Measurements from ENCODE around the gene PRPF19. TPM values are rescaled to one million over a fixed set of nuclear protein-coding genes. Genes with fewer than 3 reads are reported as not detected.

Gene PRPF19
- total RNA-seq, 5 donors from 2014 or later (not counting 1 experiment from before 2014, with no cell fraction given): 81.7 to 106 (median 96.9) TPM

GRCh38 chr11:60936467-60937143 is 30.2 kb upstream of the PRPF19 start:
- DNase-seq (no peak), ATAC-seq (replicated peaks in 1 of 4) (no peak)
- Mint-ChIP-seq H3K4me1 (peaks cover 0 to 3% (median 0%) of the 10 kb centered on the region in 3 donors), H3K9me3 (no peaks in the 10 kb centered on the region), H3K36me3 (peaks cover 5% of the 10 kb centered on the region), H3K27me3 (peaks cover 0 to 8% of the 10 kb centered on the region in 2 donors), H3K4me3 (no peak overlapping the region), H3K27ac (no peak overlapping the region)
- H3K4me3 ChIP-seq (ENCODE audit: control insufficient read depth in 1 of 2, extremely low read depth in 1 of 2, low read length in 1 of 2): no peak overlapping the region
- H3K4me1 ChIP-seq (ENCODE audit: control insufficient read depth in 1 of 2, extremely low read depth in 1 of 2, insufficient read depth in 2 of 2, low read length in 2 of 2): peaks cover 0 to under 1% of the 10 kb centered on the region in 2 experiments
- H3K27me3 ChIP-seq (replicated peaks in 1 of 2; ENCODE audit: control insufficient read depth in 2 of 2, extremely low read depth in 1 of 2, insufficient read depth in 2 of 2, low read length in 1 of 2): peaks cover 0 to 30% of the 10 kb centered on the region in 2 experiments
- CTCF ChIA-PET: interaction anchor here in 1 of 2 donors (0.6 kb wide), 1 partner anchor 17 kb away, joined by 7 read pairs; no protein-coding TSS in a partner anchor
- WGBS (ENCODE audit: insufficient coverage): 89% methylated on average over 13 of the region's 18 CpGs
- no peak overlapping the region for H3K27ac ChIP-seq (ENCODE audit: low read length)
- POLR2A ChIA-PET: no interaction called here
- no peaks in the 10 kb centered on the region for H3K9me3 ChIP-seq
- peaks cover 0 to 2% of the 10 kb centered on the region in 2 donors for H3K36me3 ChIP-seq (ENCODE audit: control insufficient read depth in 2 of 2, extremely low read depth in 1 of 2, insufficient read depth in 1 of 2, low read length in 1 of 2)

GRCh38 chr11:60935676-60936442 is 29.5 kb upstream of the PRPF19 start:
- Mint-ChIP-seq H3K36me3 (no peaks in the 10 kb centered on the region), H3K4me3 (no peak overlapping the region), H3K9me3 (no peaks in the 10 kb centered on the region), H3K27ac (no peak overlapping the region), H3K4me1 (peaks cover 0 to 3% (median 0%) of the 10 kb centered on the region in 3 donors), H3K27me3 (peaks cover 0 to 8% of the 10 kb centered on the region in 2 donors)
- DNase-seq: no peak
- H3K9me3 ChIP-seq: no peaks in the 10 kb centered on the region
- 63% methylated on average over 6 of the region's 27 CpGs for WGBS (ENCODE audit: insufficient coverage)
- no peaks in the 10 kb centered on the region for H3K36me3 ChIP-seq (ENCODE audit: control insufficient read depth in 2 of 2, extremely low read depth in 1 of 2, insufficient read depth in 1 of 2, low read length in 1 of 2)
- no peak overlapping the region for H3K27ac ChIP-seq (ENCODE audit: low read length)
- ChIA-PET POLR2A (interaction anchor here in 1 of 2 donors (0.6 kb wide), 1 partner anchor 385 kb away, joined by 3 read pairs; no protein-coding TSS in a partner anchor), CTCF (interaction anchor here in 1 of 2 donors (0.6 kb wide), 1 partner anchor 18 kb away, joined by 7 read pairs; no protein-coding TSS in a partner anchor)
- H3K27me3 ChIP-seq (replicated peaks in 1 of 2; ENCODE audit: control insufficient read depth in 2 of 2, extremely low read depth in 1 of 2, insufficient read depth in 2 of 2, low read length in 1 of 2): peaks cover 0 to 31% of the 10 kb centered on the region in 2 experiments
- no peaks in the 10 kb centered on the region for H3K4me1 ChIP-seq (ENCODE audit: control insufficient read depth in 1 of 2, extremely low read depth in 1 of 2, insufficient read depth in 2 of 2, low read length in 2 of 2)
- no peak for ATAC-seq (replicated peaks in 1 of 4)
- no peak overlapping the region for H3K4me3 ChIP-seq (ENCODE audit: control insufficient read depth in 1 of 2, extremely low read depth in 1 of 2, low read length in 1 of 2)

GRCh38 chr11:60934790-60935605 is 28.6 kb upstream of the PRPF19 start:
- peaks cover 0 to 1% (median 0%) of the 10 kb centered on the region in 3 donors for H3K4me1 Mint-ChIP-seq
- peaks cover 0 to 34% of the 10 kb centered on the region in 2 experiments for H3K27me3 ChIP-seq (replicated peaks in 1 of 2; ENCODE audit: control insufficient read depth in 2 of 2, extremely low read depth in 1 of 2, insufficient read depth in 2 of 2, low read length in 1 of 2)
- H3K27ac Mint-ChIP-seq: no peak overlapping the region
- DNase-seq (no peak), ATAC-seq (replicated peaks in 1 of 4) (no peak)
- no peak overlapping the region for H3K4me3 Mint-ChIP-seq
- H3K27ac ChIP-seq (ENCODE audit: low read length): no peak overlapping the region
- H3K36me3 Mint-ChIP-seq: no peaks in the 10 kb centered on the region
- POLR2A ChIA-PET: interaction anchor here in 1 of 2 donors (0.6 kb wide), 1 partner anchor 386 kb away, joined by 3 read pairs; no protein-coding TSS in a partner anchor
- CTCF ChIA-PET: no interaction called here
- 85% methylated on average over 10 of the region's 21 CpGs for WGBS (ENCODE audit: insufficient coverage)
- peaks cover under 1 to 9% of the 10 kb centered on the region in 2 donors for H3K27me3 Mint-ChIP-seq
- H3K36me3 ChIP-seq (ENCODE audit: control insufficient read depth in 2 of 2, extremely low read depth in 1 of 2, insufficient read depth in 1 of 2, low read length in 1 of 2): no peaks in the 10 kb centered on the region
- H3K4me1 ChIP-seq (ENCODE audit: control insufficient read depth in 1 of 2, extremely low read depth in 1 of 2, insufficient read depth in 2 of 2, low read length in 2 of 2): no peaks in the 10 kb centered on the region
- H3K4me3 ChIP-seq (ENCODE audit: control insufficient read depth in 1 of 2, extremely low read depth in 1 of 2, low read length in 1 of 2): no peak overlapping the region
- H3K9me3 Mint-ChIP-seq: no peaks in the 10 kb centered on the region
- no peaks in the 10 kb centered on the region for H3K9me3 ChIP-seq

GRCh38 chr11:60934124-60934789 is 27.9 kb upstream of the PRPF19 start:
- Histone ChIP-seq H3K27ac (ENCODE audit: low read length) (no peak overlapping the region), H3K27me3 (replicated peaks in 1 of 2; ENCODE audit: control insufficient read depth in 2 of 2, extremely low read depth in 1 of 2, insufficient read depth in 2 of 2, low read length in 1 of 2) (peaks cover 0 to 34% of the 10 kb centered on the region in 2 experiments), H3K36me3 (ENCODE audit: control insufficient read depth in 2 of 2, extremely low read depth in 1 of 2, insufficient read depth in 1 of 2, low read length in 1 of 2) (no peaks in the 10 kb centered on the region), H3K9me3 (no peaks in the 10 kb centered on the region), H3K4me1 (ENCODE audit: control insufficient read depth in 1 of 2, extremely low read depth in 1 of 2, insufficient read depth in 2 of 2, low read length in 2 of 2) (no peaks in the 10 kb centered on the region), H3K4me3 (ENCODE audit: control insufficient read depth in 1 of 2, extremely low read depth in 1 of 2, low read length in 1 of 2) (no peak overlapping the region)
- no peak for DNase-seq
- H3K9me3 Mint-ChIP-seq: no peaks in the 10 kb centered on the region
- H3K27ac Mint-ChIP-seq: no peak overlapping the region
- H3K4me1 Mint-ChIP-seq: no peaks in the 10 kb centered on the region
- ChIA-PET CTCF (no interaction called here), POLR2A (no interaction called here)
- 95% methylated on average over 48 of the region's 57 CpGs for WGBS (ENCODE audit: insufficient coverage)
- H3K4me3 Mint-ChIP-seq: no peak overlapping the region
- H3K27me3 Mint-ChIP-seq: peaks cover 5 to 16% of the 10 kb centered on the region in 2 donors
- no peaks in the 10 kb centered on the region for H3K36me3 Mint-ChIP-seq
- no peak for ATAC-seq (replicated peaks in 1 of 4)

GRCh38 chr11:60933416-60934123 is 27.2 kb upstream of the PRPF19 start:
- POLR2A ChIA-PET: no interaction called here
- no peaks in the 10 kb centered on the region for H3K9me3 Mint-ChIP-seq
- no peak overlapping the region for H3K27ac Mint-ChIP-seq
- H3K4me3 ChIP-seq (ENCODE audit: control insufficient read depth in 1 of 2, extremely low read depth in 1 of 2, low read length in 1 of 2): no peak overlapping the region
- no peak overlapping the region for H3K4me3 Mint-ChIP-seq
- H3K27me3 ChIP-seq (replicated peaks in 1 of 2; ENCODE audit: control insufficient read depth in 2 of 2, extremely low read depth in 1 of 2, insufficient read depth in 2 of 2, low read length in 1 of 2): peaks cover 0 to 40% of the 10 kb centered on the region in 2 experiments
- peaks cover 5 to 17% of the 10 kb centered on the region in 2 donors for H3K27me3 Mint-ChIP-seq
- no peak for DNase-seq
- ATAC-seq (replicated peaks in 1 of 4): no peak
- WGBS (ENCODE audit: insufficient coverage): 92% methylated on average over 36 of the region's 37 CpGs
- no peak overlapping the region for H3K27ac ChIP-seq (ENCODE audit: low read length)
- H3K36me3 ChIP-seq (ENCODE audit: control insufficient read depth in 2 of 2, extremely low read depth in 1 of 2, insufficient read depth in 1 of 2, low read length in 1 of 2): no peaks in the 10 kb centered on the region
- H3K4me1 ChIP-seq (ENCODE audit: control insufficient read depth in 1 of 2, extremely low read depth in 1 of 2, insufficient read depth in 2 of 2, low read length in 2 of 2): no peaks in the 10 kb centered on the region
- no peaks in the 10 kb centered on the region for H3K36me3 Mint-ChIP-seq
- H3K4me1 Mint-ChIP-seq: no peaks in the 10 kb centered on the region
- CTCF ChIA-PET: no interaction called here
- H3K9me3 ChIP-seq: no peaks in the 10 kb centered on the region

Data from T-cell (primary cell).